ENCODE data around the gene CXorf58.

Gene CXorf58

DNA sequence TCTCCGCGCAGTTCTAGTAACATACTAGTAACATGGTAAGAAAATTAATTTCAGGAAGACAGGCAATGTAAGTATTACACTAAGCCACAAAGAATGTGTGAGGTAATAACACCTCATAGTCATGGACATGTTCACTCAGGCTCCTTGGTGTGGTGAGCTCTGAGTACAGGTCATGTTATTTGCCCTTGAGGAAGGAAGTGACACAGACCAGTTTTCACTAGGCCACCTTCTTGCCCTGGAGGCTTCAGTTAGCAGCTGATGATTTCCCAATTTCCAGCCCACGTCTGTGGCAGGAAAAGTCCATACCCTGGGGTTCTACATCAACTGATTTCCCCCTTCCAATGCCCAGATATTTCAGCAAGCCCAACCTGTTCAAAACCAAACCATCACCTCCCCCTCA, 6.7 kb upstream of the CXorf58 start:
- DNase-seq, result no peak

DNA sequence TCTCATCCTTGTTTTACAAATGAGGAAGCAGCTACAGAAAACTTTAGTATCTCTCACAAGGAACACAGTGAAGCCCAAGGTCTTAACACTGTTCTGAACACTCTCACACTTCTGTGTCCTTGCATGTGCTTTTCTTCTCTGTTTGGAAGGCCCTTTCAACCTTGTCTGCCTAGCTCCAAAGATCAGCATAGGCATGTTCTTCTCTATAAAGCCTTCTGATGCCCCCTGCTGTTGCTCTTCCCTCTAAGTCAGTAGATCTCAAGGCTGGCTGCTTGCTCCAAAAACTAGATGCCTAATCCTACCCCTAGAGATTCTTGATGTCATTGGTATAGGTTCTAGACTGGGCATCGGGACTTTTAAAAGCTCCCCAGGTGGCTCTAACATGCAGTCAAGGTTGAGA, 6.0 kb upstream of the CXorf58 start:
- peak; percentile 1 for DNase-seq

DNA sequence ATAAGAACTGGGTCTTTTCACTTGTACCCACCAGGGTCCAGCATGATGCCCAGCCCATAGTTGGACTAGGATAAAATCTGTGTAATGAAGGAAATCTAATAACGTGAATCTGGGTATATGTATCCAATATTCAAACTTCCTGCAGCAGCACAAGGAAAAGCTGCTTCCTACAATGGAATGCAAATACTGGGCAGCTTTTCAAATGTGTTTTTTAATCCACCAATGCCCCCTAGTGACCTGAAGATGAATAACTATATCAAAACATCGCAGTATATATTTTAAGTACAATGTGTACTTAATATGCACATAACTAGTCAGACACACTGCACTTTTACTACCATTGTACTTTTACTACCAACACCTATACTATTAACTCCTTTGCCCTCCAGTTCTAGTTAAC, 5.4 kb upstream of the CXorf58 start:
- DNase-seq, result peak; percentile 39

DNA sequence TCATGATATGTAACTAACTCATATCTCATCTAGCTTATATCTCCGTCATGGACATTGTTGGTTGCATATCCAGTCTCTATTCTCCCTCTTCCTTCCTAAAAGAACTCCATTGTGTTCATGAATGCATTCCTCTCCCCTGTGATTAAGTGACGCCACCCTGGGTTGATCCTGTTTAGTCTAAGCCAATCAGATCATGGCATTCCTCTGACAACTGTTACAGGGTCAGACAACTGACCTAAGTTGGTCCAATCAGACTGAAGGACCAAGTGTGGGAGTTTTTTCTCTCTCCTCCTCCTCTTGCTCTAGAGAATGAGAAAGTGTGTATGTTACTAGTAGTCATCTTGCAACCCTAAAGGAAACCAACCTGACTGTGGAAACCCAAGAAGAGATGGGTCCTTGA, 3.7 kb upstream of the CXorf58 start:
- no peak for DNase-seq

DNA sequence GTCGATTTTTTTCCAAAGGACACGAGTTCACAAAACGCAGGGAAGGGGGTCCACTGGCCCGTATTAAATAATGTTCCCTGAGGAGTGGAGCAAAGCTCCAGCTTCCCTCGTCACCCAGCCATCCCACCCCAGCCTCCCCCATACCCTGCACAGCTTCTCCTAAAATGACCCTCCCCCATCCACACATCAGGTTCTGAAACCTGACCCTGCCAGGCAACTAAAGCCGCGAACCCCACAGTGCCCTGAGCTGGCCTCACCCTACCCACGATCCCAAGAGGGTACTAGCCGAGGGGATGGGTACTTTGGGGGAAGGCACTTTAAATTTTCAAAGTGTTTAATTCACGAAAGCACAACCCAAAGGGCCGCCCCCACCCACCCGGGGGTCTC, 702 bp upstream of the CXorf58 start:
- no peak for DNase-seq

DNA sequence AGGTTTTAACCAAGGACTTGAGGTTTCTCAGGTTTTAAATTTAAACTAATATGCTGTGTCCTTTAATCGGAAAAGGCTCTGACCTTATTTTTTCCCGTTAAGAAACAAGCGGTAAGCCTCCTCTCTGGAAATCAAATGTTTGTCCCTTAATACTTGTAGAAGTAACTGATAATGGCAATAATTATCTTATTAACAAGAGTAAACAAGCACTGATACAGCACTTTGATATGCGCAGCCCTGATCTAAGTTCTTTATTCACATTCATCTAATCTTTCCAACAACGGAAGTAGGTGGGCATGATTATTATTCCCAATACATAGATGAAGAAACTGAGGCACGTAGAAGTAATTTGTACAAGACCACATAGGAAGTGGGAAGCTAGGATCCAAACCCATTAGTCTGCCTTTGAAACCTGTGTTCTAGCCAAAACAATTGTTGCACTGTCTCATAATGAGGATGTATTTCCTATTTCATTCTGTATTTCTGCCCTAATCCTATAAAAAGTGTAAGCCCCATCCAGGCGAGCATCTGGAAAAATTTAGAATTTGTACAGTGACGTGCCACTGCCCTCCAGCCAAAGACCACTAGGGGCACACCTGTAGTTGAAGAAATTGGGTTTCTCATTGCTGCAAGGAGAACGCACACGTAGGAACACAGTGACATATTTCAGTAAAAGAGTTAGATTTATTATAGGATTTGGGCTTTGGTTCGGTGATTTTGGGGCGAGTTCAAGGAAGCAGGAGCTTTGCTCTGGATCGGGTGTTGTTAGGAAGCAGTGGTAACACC, 606 bp downstream of the CXorf58 start:
- no peak for DNase-seq

DNA sequence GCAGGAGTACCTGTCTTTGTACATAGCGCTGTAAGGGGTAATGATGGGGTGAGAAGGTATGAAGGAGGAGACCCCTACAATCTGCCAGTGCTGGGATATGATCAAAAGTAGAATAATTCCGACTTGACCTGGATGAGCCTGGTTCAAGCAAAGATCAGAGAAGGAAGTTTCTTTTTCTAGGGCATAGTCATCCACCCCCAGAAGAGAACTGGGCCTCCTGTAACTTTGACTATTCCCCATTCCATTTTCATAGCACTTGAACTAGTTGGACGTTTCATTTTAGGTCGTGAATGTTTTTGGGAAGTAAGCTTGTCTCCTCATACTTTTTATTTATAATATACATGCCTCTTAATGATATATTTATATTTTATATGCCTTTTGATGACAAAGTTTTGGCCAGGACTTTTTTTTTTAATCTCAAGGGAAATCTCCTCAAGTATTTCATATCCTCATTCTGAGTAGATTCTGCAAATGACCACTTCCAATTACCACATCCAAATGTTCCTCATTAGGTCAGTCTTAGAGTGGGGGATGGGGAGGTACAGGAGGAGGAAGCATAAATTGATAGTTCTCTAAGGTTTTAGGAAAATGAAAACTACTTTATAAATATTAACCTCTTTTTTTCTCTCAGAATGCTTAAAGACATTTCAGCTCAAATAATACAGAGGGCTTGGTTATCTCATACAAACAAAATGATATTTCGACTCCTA, 3.5 kb downstream of the CXorf58 start:
- no peak for DNase-seq

DNA sequence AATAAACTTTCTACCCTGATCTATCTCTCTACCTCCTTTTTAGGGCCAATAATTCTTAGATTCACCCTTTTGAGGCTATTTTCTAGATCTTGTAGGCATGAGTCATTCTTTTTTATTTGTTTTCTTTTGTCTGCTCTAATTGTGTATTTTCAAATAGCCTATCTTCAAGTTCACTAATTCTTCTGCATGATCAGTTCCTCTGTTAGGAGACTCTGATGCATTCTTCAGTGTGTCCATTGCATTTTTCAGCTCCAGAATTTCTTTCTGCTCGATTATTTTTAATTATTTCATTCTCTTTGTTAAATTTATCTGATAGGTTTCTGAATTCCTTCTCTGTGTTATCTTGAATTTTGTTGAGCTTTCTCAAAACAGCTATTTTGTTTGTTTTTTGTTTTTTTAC, 11.3 kb downstream of the CXorf58 start:
- DNase-seq, result no peak

DNA sequence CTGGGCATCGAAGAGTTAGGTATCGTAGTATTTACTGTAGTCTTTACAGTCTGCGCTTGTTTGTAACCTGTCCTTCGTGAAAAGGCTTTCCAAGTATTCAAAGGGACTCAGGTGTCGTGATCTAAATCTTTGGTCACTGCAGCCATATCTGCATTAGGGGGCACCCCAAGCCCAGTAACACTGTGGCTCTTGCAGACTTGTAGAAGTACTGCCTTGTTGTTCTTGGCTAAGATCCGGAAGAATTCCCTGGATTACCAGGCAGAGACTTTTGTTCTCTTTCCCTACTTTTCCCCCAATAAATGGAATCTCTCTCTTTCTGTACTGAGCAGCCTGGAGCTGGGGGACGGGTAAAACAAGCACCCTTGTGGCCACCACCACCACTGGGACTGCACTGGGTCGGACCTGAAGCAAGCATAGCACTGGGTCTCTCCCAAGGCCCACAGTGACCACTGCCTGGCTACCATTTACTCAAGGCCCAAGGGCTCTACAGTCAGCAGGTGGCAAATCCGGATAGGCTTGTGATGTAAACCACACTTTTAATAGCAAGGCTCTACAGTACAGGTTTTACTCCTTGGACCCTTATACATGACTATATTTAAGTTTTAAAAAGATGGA, 12.0 kb downstream of the CXorf58 start:
- DNase-seq, result no peak

DNA sequence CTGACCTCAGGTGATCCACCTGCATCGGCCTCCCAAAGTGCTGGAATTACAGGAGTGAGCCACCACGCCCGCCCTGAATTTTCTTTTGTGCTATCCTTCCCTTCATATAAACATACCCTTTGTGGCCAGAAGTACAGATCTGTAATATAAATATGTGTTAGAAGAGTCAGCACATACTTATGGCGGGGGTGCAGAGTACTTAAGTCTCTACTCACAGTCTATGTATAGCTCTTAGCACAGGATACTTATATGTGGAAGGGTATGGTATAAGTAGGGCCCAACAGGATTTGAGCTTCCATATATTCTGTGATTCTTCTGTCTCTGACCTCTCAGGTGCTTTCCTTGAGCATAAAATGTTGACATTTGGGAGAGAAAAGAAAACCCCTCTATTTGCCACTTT, 18.2 kb downstream of the CXorf58 start:
- DNase-seq, result no peak

DNA sequence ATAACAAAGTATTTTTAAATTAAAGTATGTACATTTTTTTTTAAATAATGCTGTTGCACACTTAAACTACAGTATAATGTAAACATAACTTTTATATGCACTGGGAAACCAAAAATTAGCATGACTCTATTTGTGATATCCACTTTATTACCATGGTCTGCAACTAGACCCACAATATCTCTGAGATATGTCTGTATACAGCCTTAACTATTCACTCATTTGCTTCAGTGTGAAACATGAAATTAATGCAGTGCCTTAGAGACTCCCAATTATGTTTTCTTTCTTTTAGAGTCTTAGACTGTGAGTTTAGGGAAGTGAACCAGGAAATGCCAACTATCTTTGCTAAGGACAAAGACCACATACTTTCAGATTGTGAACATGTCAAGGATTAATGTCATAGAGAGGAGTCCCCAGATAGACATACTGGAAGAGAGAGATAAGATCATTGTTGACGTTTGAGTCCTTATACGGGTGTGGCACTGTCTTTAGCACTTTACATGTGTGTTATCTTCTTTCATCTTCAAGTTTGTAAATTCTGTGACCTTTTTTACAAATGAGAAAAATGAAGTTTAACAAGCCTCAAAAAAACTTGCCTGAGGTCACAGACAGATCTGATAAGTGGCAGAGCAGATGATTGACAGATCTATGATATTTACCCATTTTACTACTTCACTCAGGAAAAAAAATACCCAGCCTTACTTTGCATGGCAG, 23.2 kb downstream of the CXorf58 start:
- DNase-seq, result no peak

DNA sequence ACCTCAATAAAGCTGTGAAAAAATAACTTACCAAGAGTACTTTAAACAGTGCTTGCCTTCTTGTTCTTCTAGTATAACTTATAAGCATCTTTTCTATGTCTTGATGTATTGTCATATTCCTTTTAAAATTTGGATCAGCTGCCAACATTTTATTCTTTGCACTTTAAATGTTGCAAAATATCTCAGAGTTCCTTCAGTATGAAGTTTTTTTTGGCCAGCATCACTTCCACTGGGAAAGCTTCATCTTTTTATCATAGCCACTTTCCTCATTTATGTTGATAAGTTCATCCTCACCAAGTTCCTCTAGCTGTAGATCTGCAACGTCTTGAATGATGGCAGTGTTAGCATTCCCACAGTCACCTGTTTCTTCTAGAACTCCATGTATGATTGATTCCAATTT, 24.2 kb downstream of the CXorf58 start:
- no peak for DNase-seq

DNA sequence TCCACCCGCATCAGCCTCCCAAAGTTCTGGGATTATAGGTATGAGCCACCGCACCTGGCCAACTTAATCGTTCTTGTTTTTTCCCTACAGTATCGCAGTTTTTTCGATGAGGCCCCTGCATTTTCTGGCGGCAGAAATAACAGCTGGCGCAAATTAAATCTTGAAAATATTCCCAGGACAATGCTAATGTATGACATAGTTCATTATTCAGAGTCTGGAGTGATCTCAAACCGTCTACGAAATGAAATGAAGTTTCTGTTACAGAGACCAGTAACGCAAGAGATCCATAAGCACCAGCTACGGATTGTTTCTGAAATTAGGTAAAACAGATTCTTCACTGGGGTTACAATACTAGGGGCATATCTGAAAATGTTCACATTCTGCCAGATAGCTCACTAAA, 27.3 kb downstream of the CXorf58 start:
- DNase-seq, result no peak

DNA sequence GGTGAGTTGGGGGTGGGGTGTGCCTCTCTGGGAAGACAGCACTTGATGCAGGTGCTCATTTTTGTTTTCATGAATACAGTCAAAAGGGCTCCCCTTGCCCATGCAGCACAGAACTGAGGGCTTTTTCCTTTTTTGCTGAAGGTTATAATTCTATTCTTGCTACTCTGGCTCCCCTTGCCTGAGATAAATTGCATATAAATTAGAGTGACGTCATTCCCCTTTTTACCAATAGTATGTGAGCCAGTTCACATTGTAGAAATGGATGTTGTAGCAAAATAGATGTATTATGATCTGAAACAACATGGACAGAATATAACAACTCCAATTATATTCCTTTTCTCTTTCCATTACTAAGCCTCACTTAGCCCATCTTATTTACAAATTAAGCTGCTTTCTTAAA, 28.4 kb downstream of the CXorf58 start:
- DNase-seq, result no peak

DNA sequence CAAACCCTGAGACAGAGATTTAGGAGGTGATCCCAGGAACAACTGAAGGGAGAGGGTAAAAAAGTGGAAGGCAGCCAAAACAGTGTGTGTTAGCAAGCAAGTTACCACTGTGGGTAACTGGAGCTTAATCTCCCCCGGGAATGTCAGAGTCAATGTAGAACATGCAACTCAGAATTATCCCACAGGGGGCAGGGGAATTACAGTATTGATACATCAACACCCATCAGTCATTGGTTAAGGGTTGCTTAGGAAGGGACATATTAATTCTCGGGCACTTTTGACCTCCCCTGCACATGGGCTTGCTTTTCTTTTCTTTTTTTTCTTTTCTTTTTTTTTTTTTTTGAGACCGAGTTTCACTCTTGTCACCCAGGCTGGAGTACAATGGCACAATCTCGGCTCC, 29.3 kb downstream of the CXorf58 start:
- DNase-seq, result no peak

DNA sequence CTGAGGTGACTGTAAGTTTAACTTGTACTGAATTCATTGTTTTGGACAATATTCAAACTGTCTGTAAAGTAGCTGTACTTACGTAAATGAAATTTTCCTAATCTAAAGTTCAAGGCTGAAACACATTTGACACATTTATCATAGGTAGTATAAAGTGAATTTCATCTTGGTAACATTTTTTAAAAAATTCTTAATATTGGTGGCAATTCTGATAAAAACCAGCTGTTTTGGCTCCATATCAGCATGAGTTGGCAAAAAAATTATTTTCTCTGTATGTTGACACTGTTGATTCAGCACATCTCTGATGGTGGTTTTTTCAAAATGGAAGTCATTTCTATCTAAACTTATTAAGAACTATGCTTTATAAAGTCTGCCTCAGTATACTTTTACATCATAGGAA, 30.9 kb downstream of the CXorf58 start:
- DNase-seq, result no peak

DNA sequence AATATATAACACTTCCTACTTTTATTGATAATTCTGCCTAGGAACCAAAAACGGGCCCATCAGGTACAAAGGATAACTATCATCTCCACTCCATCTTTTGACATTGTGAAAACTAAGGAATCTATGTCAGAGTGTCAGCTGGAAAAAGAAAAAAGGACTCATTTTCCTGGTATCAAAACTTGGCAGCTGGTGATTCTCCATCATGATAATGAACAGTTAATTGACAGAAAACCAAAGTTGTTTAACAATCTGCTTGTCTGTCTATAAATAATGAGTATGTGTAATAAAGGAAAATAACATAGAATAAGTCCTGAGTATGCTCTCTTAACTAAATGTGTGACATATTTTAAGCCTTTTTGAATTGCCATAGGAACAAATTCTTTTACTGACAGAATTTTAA, 31.4 kb downstream of the CXorf58 start:
- no peak for DNase-seq

DNA sequence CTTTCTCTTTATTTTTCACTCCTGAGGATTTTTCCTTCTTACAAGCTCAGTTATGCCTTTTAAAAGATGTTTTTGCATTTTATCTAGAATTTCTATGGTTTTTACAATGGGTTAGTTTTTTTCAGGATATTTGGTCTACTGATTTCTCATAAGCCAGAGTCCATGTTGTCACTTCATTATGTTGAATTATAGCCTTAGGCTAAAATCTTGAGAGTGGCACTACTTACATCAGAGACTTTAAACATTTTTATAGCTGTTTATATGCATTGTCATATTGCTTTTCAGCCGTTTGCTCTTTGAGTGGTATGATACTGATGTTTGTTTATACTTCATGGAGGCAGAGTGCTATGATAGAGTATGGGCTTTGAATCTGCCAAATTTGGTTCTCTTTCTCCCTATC, 36.4 kb downstream of the CXorf58 start:
- DNase-seq, result no peak

DNA sequence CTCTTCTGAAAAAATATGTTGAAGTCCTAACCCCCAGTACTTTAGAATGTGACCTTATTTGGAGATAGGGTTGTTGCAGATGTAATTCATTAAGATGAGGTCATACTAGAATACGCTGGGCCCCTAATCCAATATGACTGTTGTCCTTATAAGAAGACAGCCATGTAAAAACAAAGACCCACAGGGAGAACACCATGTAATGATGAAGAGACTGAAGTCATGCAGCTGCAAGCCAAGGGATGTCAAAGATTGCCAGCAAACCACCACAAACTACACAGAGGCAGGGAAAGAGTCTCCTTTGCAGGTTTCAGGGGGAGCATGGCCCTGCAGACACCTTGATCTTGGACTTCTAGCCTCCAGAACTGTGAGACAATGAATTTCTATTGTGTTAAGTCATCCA, 37.4 kb downstream of the CXorf58 start:
- no peak for DNase-seq

DNA sequence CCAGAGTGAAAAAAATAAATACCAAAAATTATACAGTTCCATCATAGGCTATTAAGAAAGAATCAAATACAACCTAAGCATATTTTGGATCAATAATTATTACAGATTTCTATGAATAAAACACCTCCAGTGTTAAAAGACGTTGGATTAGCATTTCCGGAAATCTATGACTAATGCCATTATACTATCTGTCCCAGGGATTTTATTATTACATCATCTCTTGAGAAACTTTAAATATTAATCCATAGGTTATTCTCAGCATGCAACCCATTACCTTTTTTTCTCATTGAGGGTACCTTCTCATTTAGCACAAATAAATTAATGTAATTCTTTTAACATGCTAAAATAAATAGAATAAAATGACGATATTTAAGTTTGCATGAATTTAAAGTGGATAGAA, 44.6 kb downstream of the CXorf58 start:
- no peak for DNase-seq

DNA sequence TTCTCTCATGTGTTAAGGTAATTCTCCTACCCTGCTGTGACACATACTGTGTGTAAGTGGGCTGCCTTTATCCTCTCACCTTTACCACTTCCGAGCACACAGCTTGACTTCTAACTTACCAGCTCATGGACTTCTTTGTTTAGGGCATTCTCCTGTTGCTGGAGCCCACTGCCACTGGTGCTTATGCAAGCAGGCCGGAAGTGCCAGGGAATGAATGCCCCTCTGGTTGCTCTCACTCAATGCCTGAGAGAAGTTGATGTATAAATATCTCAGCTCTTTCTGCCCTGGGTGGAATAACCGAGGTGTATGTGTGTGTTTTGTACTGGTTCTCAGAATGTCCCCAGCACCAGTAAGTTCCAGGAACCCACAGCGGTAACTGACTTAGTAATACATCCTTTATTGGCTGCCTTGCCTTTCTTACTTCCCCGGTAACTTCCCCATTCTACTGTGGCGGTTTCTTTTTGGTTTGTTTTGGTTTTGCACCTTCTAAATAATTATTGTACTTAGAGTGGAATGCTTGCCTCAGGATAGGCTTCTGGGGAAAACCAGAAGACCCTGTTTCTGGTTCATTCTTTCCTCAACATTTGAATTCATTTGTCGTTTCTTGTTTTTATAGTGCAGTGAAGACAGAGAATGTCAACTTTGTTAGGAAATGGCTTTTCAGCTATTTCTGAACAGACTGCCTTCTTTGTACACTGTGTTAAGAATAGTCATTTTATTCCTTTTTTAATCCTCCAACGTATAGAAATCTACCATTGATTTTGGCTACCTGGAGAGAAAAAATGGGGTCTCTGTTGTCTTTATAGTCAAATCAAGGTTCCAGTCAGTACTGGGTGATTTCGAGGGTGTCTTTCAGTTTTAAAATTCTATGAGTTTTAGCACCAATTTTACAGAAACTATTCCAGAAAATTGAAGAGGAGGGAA, 45.4 kb downstream of the CXorf58 start:
- peak; percentile 62 for DNase-seq

DNA sequence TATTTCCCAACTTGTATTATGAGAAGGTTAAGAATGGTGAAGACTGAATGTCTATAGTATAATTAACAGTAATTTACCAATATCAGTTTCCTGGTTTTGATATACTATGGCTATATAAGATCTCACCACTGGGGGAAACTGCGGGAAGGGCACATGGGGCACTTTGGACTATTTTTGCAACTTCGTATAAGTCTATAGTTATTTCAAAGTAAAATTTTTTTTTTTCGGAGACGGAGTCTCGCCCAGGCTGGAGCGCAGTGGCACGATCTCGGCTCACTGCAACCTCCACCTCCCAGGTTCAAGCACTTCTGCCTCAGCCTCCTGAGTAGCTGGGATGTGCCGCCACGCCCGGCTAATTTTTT, 46.1 kb downstream of the CXorf58 start:
- no peak for DNase-seq

DNA sequence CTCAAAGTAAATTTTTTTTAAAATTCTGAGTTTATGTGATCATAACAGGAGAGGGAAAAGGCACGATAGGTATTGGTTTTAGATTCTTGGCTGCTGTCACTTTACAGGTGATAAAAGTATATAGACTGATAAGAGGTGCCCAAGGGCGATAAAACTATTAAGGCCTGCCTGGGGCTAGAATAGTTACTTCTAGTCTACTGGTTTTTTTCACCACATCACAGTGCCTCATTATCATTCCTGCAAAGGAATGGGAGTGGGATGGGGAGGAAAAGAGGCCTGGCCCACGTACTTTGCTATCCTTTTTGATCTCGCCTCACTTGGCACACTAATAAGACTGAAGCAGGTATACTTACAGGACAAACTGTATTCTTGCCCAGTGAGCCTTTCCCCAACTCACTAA, 46.6 kb downstream of the CXorf58 start:
- no peak for DNase-seq

Data from NCI-H345 (cell line).